OCI-LY3 (cell line): ENCODE measurements around the gene KLF15.

Source experiments
- CTCF ChIP-seq: fragments of 200-600, 300-600 bp; sonication (generic); IDR thresholded peaks from 2 replicates; pipeline ENCODE4 v1.5.1; 2014; ENCODE audit warnings: antibody characterized with exemption, low read length, low read depth
- EZH2phosphoT487 ChIP-seq: fragments of 200-600 bp; shearing (Covaris generic); IDR thresholded peaks from 2 replicates; pipeline ENCODE4 v1.6.1; 2018; ENCODE audit warnings: antibody characterized with exemption, mixed run types, low read depth

DNA sequence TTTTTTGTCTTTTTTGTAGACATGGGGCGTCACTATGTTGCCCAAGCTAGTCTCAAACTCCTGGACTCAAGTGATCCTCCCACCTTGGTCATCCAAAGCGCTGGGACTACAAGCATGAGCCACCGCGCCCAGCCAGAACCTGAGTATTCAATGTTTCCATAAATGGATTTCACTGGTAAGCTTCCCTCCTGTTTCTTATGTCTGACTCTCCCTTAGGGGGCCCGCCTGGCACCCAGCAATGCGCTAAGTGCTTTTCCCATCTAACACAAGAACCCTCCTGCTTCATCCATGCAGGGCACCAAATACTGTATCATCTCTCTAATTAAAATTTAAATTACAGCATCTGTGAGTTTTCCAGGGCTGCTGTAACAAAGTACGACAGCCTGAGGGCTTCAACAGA is 44.9 kb downstream of the KLF15 start:
- TF ChIP-seq CTCF: no peak
- TF ChIP-seq EZH2phosphoT487: no peak
